Measurements from ENCODE around the gene CDCA4.

- TF ChIP-seq TAF1 (IDR thresholded peaks at IDR 0.05; ENCODE audit: low read depth) = no peak
- TF ChIP-seq POLR2AphosphoS5 (IDR thresholded peaks at IDR 0.05) = no peak
- no peak for TF ChIP-seq MXI1 (conservative IDR thresholded peaks at IDR 0.05; ENCODE audit: poor library complexity, severe bottlenecking)
- TF ChIP-seq RAD21 (conservative IDR thresholded peaks at IDR 0.05) = no peak
These were observed 7.6 kb downstream of the CDCA4 start for GRCh38 chr14:105013150-105013785.

Data from neural cell (in vitro differentiated cells).